Natural killer cell treated with Interleukin-12 subunit alpha and Interleukin-12 subunit beta and Interleukin-15 and Interleukin-18, amount 100 ng/mL, for 72 hours (primary cell): ENCODE measurements around the gene CEP112. TPM values are rescaled to one million over a fixed set of nuclear protein-coding genes. Genes with fewer than 3 reads are reported as not detected.

Source experiments
- ATAC-seq, 2 donors: fragments of 150-1000 bp; cut with Tn5 transposase in 1 of 2; sonication (Bioruptor Pico), chemical (Tn5 transposase) in 1 of 2; 2 replicates each; pipeline ENCODE4 v1.10.0; 2021
- DNase-seq: peaks from one replicate; pipeline ENCODE4 v3.0.0; 2022; ENCODE audit warnings: low spot score
- H3K27ac Mint-ChIP-seq, 2 donors: 1 replicate in 1 of 2; 2 replicates in 1 of 2; pipeline ENCODE4 v1.8.0; 2022; ENCODE audit warnings: mixed read lengths in 2 of 2, mild to moderate bottlenecking in 1 of 2, moderate library complexity in 1 of 2
- H3K27me3 Mint-ChIP-seq, 2 donors: 1 replicate in 1 of 2; 2 replicates in 1 of 2; pipeline ENCODE4 v1.8.0; 2022; ENCODE audit warnings: mixed read lengths in 2 of 2
- H3K36me3 Mint-ChIP-seq: one replicate; pipeline ENCODE4 v1.8.0; 2022; ENCODE audit warnings: mixed read lengths
- H3K4me1 Mint-ChIP-seq, 2 donors: 1 replicate in 1 of 2; 2 replicates in 1 of 2; pipeline ENCODE4 v1.8.0; 2022; ENCODE audit warnings: low read depth in 2 of 2, mixed read lengths in 2 of 2, mild to moderate bottlenecking in 1 of 2
- H3K4me3 Mint-ChIP-seq: one replicate; pipeline ENCODE4 v1.8.0; 2022; ENCODE audit warnings: mixed read lengths
- H3K9me3 Mint-ChIP-seq: 2 replicates; pipeline ENCODE4 v1.8.0; 2022; ENCODE audit warnings: mixed read lengths
- total RNA-seq, 2 donors: library from RNA; stranded (reverse); gene quantifications; one replicate each; pipeline ENCODE4 v1.2.3, GENCODE V29; 2022

Gene CEP112
- total RNA-seq, result 1 to 10 TPM; 2.3 to 5.5 TPM

GRCh38 chr17:66191593-66192377 is at the start of gene CEP112:
Gene CEP112, minus strand, starts transcription at chr17:66192133.
- ATAC-seq (peak; percentile 94 to 96), DNase-seq (peak; percentile 93)
- Mint-ChIP-seq H3K4me1 (peaks cover 8 to 16% of the 10 kb centered on the region in 2 donors), H3K9me3 (no peaks in the 10 kb centered on the region), H3K36me3 (no peaks in the 10 kb centered on the region), H3K27ac (peak within 1 kb of the TSS; percentile 66 to 87), H3K4me3 (peak within 1 kb of the TSS; percentile 76), H3K27me3 (no peaks in the 10 kb centered on the region)

GRCh38 chr17:66240630-66241029 is 48.7 kb upstream of the CEP112 start:
- DNase-seq (no peak), ATAC-seq (no peak)
- H3K9me3 Mint-ChIP-seq, result no peaks in the 10 kb centered on the region
- H3K4me3 Mint-ChIP-seq, result no peak overlapping the region
- H3K27ac Mint-ChIP-seq, result no peak overlapping the region
- no peaks in the 10 kb centered on the region for H3K4me1 Mint-ChIP-seq
- H3K36me3 Mint-ChIP-seq, result no peaks in the 10 kb centered on the region
- H3K27me3 Mint-ChIP-seq, result peaks cover 23 to 36% of the 10 kb centered on the region in 2 donors

- no peaks in the 10 kb centered on the region for H3K9me3 Mint-ChIP-seq
- H3K4me3 Mint-ChIP-seq, result no peak overlapping the region
- no peaks in the 10 kb centered on the region for H3K36me3 Mint-ChIP-seq
- H3K27me3 Mint-ChIP-seq, result peaks cover 23 to 34% of the 10 kb centered on the region in 2 donors
- H3K4me1 Mint-ChIP-seq, result no peaks in the 10 kb centered on the region
- DNase-seq (no peak), ATAC-seq (no peak)
- H3K27ac Mint-ChIP-seq, result no peak overlapping the region
Measured at GRCh38 chr17:66240013-66240412, 48.1 kb upstream of the CEP112 start.

- Mint-ChIP-seq H3K27me3 (peaks cover 24 to 29% of the 10 kb centered on the region in 2 donors), H3K36me3 (no peaks in the 10 kb centered on the region), H3K4me1 (no peaks in the 10 kb centered on the region), H3K9me3 (no peaks in the 10 kb centered on the region), H3K4me3 (no peak overlapping the region), H3K27ac (no peak overlapping the region)
- no peak for DNase-seq
- ATAC-seq, result no peak
Measured at GRCh38 chr17:66235377-66235994, 43.6 kb upstream of the CEP112 start.

GRCh38 chr17:66234611-66235010 is 42.7 kb upstream of the CEP112 start:
- no peak overlapping the region for H3K4me3 Mint-ChIP-seq
- no peak for DNase-seq
- H3K27me3 Mint-ChIP-seq, result peaks cover 22 to 30% of the 10 kb centered on the region in 2 donors
- no peak for ATAC-seq
- no peak overlapping the region for H3K27ac Mint-ChIP-seq
- H3K9me3 Mint-ChIP-seq, result no peaks in the 10 kb centered on the region
- no peaks in the 10 kb centered on the region for H3K36me3 Mint-ChIP-seq
- no peaks in the 10 kb centered on the region for H3K4me1 Mint-ChIP-seq

GRCh38 chr17:66233023-66233753 is 41.3 kb upstream of the CEP112 start:
- H3K36me3 Mint-ChIP-seq, result no peaks in the 10 kb centered on the region
- peaks cover 19 to 34% of the 10 kb centered on the region in 2 donors for H3K27me3 Mint-ChIP-seq
- no peak overlapping the region for H3K27ac Mint-ChIP-seq
- H3K9me3 Mint-ChIP-seq, result no peaks in the 10 kb centered on the region
- DNase-seq (no peak), ATAC-seq (no peak)
- H3K4me3 Mint-ChIP-seq, result no peak overlapping the region
- no peaks in the 10 kb centered on the region for H3K4me1 Mint-ChIP-seq

GRCh38 chr17:66230922-66231591 is 39.1 kb upstream of the CEP112 start:
- H3K27ac Mint-ChIP-seq, result no peak overlapping the region
- H3K36me3 Mint-ChIP-seq, result no peaks in the 10 kb centered on the region
- ATAC-seq, result no peak
- no peaks in the 10 kb centered on the region for H3K4me1 Mint-ChIP-seq
- DNase-seq, result no peak
- peaks cover 16 to 31% of the 10 kb centered on the region in 2 donors for H3K27me3 Mint-ChIP-seq
- no peak overlapping the region for H3K4me3 Mint-ChIP-seq
- H3K9me3 Mint-ChIP-seq, result no peaks in the 10 kb centered on the region

GRCh38 chr17:66229783-66230538 is 38.0 kb upstream of the CEP112 start:
- Mint-ChIP-seq H3K36me3 (no peaks in the 10 kb centered on the region), H3K4me3 (no peak overlapping the region), H3K9me3 (no peaks in the 10 kb centered on the region), H3K4me1 (no peaks in the 10 kb centered on the region), H3K27me3 (peaks cover 19 to 37% of the 10 kb centered on the region in 2 donors), H3K27ac (no peak overlapping the region)
- no peak for ATAC-seq
- no peak for DNase-seq

- Mint-ChIP-seq H3K4me3 (no peak within 1 kb of the TSS), H3K9me3 (no peaks in the 10 kb centered on the region), H3K36me3 (no peaks in the 10 kb centered on the region), H3K27me3 (peaks cover 20 to 40% of the 10 kb centered on the region in 2 donors), H3K27ac (no peak within 1 kb of the TSS), H3K4me1 (no peaks in the 10 kb centered on the region)
- DNase-seq, result no peak
- no peak for ATAC-seq
Measured at GRCh38 chr17:66228887-66229782, 37.2 kb upstream of the CEP112 start, which contains the start of gene APOH. Gene APOH, minus strand, starts transcription at chr17:66229415. Its CDS starts 36 bp downstream, at chr17:66229379.

- Mint-ChIP-seq H3K4me3 (no peak overlapping the region), H3K27ac (no peak overlapping the region), H3K36me3 (no peaks in the 10 kb centered on the region), H3K9me3 (no peaks in the 10 kb centered on the region), H3K27me3 (peaks cover 24 to 47% of the 10 kb centered on the region in 2 donors), H3K4me1 (no peaks in the 10 kb centered on the region)
- no peak for DNase-seq
- no peak for ATAC-seq
Measured at GRCh38 chr17:66227212-66228045, 35.5 kb upstream of the CEP112 start.

GRCh38 chr17:66222798-66223350 is 30.9 kb upstream of the CEP112 start:
- no peak overlapping the region for H3K27ac Mint-ChIP-seq
- no peaks in the 10 kb centered on the region for H3K9me3 Mint-ChIP-seq
- no peaks in the 10 kb centered on the region for H3K4me1 Mint-ChIP-seq
- no peak for ATAC-seq
- no peak for DNase-seq
- H3K4me3 Mint-ChIP-seq, result no peak overlapping the region
- peaks cover 29 to 39% of the 10 kb centered on the region in 2 donors for H3K27me3 Mint-ChIP-seq
- no peaks in the 10 kb centered on the region for H3K36me3 Mint-ChIP-seq
